Mucosa of descending colon (tissue), 3 donors: ENCODE results near the gene PTGIS. TPM values are rescaled to one million over a fixed set of nuclear protein-coding genes. Genes with fewer than 3 reads are reported as not detected.

Experiments
- ATAC-seq: fragments of 200-7000 bp; cut with Tn5 transposase; one replicate; pipeline ENCODE4 v1.9.1; 2020; ENCODE audit warnings: mild to moderate bottlenecking, moderate library complexity
- DNase-seq, 3 donors: peaks; one replicate each; pipeline ENCODE4 v3.0.0-alpha.2; 2020
- H3K36me3 ChIP-seq: fragments of 200-600 bp; one replicate; pipeline ENCODE4 v1.8.0; 2021; ENCODE audit warnings: low read depth, mild to moderate bottlenecking
- H3K4me1 ChIP-seq: fragments of 200-600 bp; one replicate; pipeline ENCODE4 v1.8.0; 2021; ENCODE audit warnings: low read depth, mild to moderate bottlenecking
- H3K4me3 ChIP-seq: fragments of 200-600 bp; one replicate; pipeline ENCODE4 v1.8.0; 2021; ENCODE audit warnings: mild to moderate bottlenecking
- H3K9me3 ChIP-seq: fragments of 200-600 bp; one replicate; pipeline ENCODE4 v1.8.0; 2021; ENCODE audit warnings: mild to moderate bottlenecking
- intact Hi-C, 2 donors: fragments of 100-400 bp; cut with DNase I in 1 of 2; cut with micrococcal nuclease in 1 of 2; formaldehyde crosslinking; loops; one replicate each; pipeline versions ENCODE4 v1.11.0 to v1.11.1; 2022; cut with DNase I, micrococcal nuclease
- total RNA-seq, 3 donors: library from RNA; stranded (reverse); fragmentation: NEBNext Ultra II Directional in 2 of 3; extraction: Animal tissue kit (Norgen Biotek cat#: 25700) in 2 of 3; gene quantifications; one replicate each; pipeline versions ENCODE4 v1.2.1 to v1.2.4, GENCODE V29; 2021 to 2023
- TF ChIP-seq, protein P1 (sequence below): fragments of 200-600 bp; IDR thresholded peaks from one replicate; pipeline ENCODE4 v1.8.0; 2022; ENCODE audit warnings: antibody characterized with exemption, mild to moderate bottlenecking
- donor health status: DM: no; HTN: no; CAD: no; lungs with moderate emphysema.
- donor health status: DM: no; HTN: no; CAD: no.
- donor health status: DM: no; HTN: yes; CAD: no.

Gene PTGIS
- total RNA-seq, 3 donors from 2014 or later, result 3.8 to 45.8 (median 12.3) TPM

DNA sequence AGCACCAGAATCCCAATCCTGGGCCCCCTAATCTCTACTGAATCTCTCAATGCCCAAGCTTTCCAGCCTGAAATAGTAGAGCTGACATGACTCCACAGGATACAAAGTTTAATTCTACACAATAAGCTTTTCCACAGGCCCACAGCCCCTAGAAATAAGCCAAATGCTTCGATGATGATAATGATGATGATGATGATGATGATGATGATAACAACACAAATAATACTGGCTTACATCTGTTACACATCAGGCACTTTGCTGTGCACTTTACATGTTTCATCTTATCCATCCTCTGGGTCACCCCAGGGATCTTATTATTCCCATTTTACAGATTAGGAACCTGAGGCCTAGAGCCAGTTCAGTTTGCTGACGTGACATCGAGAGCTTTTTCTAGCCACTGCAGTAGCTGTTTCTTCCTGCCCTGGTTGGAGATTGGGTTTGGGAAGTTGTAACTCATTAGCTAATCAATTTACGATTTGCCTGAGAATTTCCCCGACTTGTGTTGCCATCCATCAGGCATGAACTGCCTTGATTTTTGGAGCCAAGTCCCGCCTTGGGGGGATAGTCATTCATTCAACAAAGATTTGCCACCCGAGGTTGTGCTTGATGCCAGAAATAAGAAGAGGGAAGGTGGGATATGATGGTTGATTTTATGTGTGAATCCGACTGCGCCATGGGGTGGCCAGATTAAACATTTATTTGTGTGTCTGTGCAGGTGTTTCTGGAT, 105.9 kb downstream of the PTGIS start:
- TF ChIP-seq, protein P1, sequence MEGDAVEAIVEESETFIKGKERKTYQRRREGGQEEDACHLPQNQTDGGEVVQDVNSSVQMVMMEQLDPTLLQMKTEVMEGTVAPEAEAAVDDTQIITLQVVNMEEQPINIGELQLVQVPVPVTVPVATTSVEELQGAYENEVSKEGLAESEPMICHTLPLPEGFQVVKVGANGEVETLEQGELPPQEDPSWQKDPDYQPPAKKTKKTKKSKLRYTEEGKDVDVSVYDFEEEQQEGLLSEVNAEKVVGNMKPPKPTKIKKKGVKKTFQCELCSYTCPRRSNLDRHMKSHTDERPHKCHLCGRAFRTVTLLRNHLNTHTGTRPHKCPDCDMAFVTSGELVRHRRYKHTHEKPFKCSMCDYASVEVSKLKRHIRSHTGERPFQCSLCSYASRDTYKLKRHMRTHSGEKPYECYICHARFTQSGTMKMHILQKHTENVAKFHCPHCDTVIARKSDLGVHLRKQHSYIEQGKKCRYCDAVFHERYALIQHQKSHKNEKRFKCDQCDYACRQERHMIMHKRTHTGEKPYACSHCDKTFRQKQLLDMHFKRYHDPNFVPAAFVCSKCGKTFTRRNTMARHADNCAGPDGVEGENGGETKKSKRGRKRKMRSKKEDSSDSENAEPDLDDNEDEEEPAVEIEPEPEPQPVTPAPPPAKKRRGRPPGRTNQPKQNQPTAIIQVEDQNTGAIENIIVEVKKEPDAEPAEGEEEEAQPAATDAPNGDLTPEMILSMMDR, result no peak
- ATAC-seq, result no peak
- Histone ChIP-seq H3K9me3 (no peaks in the 10 kb centered on the region), H3K4me3 (no peak overlapping the region), H3K4me1 (no peaks in the 10 kb centered on the region), H3K36me3 (no peaks in the 10 kb centered on the region)
- no peak for DNase-seq
- intact Hi-C loops, result no loop called here

DNA sequence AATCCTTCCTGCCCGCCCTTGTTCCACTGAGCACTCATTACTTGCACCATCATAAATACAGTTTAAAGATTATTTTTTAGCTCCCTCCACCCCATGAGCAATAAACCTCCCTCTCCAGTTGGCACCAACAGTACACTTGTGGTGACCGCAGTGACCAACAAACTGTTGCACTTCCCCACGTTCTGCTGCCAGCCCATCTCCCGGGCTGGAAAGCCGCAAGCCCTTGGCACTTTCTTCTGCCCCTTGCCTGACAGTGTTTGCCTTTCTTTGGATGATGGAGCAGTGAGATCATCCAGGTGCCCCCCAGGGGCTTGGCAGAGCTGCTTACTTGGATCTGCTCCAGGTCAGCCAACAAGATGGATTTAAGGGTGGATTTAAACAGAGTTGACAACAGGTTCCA, 107.0 kb downstream of the PTGIS start:
- intact Hi-C loops, result no loop called here
- no peak for DNase-seq

DNA sequence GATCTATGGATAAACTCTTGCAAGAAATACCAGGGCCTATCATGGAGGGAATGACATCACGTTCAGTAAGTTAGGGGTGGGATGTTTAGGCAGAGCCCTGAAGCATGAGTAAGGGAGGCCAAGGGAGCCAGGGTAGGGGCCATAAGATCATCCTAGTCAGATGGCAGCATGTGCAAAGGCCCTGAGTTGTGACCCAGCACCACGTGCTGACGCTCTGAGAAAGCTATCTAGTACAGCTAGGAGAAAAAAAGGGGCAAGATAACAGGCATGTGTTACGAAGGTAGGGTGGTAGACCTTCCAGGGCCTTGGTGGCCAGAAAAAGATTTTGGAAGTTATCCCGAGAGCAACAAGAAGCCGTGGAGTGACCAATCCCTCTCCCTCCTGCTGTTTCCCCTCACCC, 107.8 kb downstream of the PTGIS start:
- DNase-seq (no peak), ATAC-seq (no peak)
- no peak overlapping the region for H3K4me3 ChIP-seq
- TF ChIP-seq, protein P1, result no peak
- intact Hi-C loops, result no loop called here
- no peaks in the 10 kb centered on the region for H3K4me1 ChIP-seq
- no peaks in the 10 kb centered on the region for H3K9me3 ChIP-seq
- H3K36me3 ChIP-seq, result no peaks in the 10 kb centered on the region

More for the DNA sequence above, 107.0 kb downstream of the PTGIS start:
- no peak overlapping the region for H3K4me3 ChIP-seq
- no peak for ATAC-seq
- H3K9me3 ChIP-seq, result no peaks in the 10 kb centered on the region
- TF ChIP-seq, protein P1, result no peak
- H3K36me3 ChIP-seq, result no peaks in the 10 kb centered on the region
- no peaks in the 10 kb centered on the region for H3K4me1 ChIP-seq

DNA sequence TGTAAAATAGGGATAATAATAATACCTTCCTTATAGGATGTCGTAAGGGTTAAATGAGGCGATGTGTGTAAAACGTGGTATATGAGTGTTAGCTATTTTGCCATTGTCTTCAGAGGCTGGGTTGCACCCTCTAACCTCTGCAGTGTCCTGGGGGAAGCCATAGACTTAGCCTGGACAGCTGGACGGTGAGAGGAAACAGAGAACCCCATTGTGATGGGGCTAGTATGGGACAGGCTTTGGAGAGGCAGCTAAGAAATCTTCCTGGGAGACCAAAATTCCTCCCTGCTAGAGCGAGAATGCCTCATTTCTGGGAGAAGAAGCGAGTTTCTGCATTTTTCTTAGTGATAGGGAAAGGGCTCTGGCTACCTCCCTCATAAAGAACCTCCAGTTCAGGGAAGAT, 108.3 kb downstream of the PTGIS start:
- intact Hi-C loops, result no loop called here
- Histone ChIP-seq H3K9me3 (no peaks in the 10 kb centered on the region), H3K4me3 (no peak overlapping the region), H3K36me3 (no peaks in the 10 kb centered on the region), H3K4me1 (no peaks in the 10 kb centered on the region)
- DNase-seq, result no peak
- TF ChIP-seq, protein P1, result no peak
- ATAC-seq, result no peak

DNA sequence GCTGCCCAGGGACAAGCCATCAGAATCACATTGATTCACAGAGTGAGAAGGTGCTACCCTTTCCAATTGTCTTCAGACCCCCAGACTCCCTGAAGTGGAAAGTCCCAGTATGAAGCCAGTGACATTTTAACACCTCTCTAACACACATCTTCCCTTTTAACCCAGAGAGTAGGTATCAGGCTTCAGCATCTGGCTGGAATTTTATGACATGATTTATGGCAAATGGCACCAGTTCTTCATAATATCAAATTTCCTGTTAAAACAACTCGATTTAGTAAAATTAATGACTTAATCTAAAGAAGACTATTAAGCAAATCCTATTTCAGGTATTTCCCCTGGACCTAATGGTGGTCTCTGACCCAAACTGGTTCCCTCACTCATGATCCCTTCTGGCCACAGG, 110.5 kb downstream of the PTGIS start:
- ATAC-seq, result no peak
- Histone ChIP-seq H3K4me3 (no peak overlapping the region), H3K9me3 (no peaks in the 10 kb centered on the region), H3K4me1 (no peaks in the 10 kb centered on the region), H3K36me3 (no peaks in the 10 kb centered on the region)
- TF ChIP-seq, protein P1, result no peak
- no peak for DNase-seq
- intact Hi-C loops, result no loop called here
